HG03103 (cell line): ENCODE measurements around the gene MTHFSD.

Source experiments
- ATAC-seq: cut with Tn5 transposase; IDR thresholded peaks from one replicate; pipeline ENCODE4 v1.9.1; 2021; ENCODE audit warnings: low read depth; ENCODE audit not compliant: unreplicated experiment

MTHFSD gene

GRCh38 chr16:86494039-86494564 is 60.9 kb downstream of the MTHFSD start:
- no peak for ATAC-seq

DNA sequence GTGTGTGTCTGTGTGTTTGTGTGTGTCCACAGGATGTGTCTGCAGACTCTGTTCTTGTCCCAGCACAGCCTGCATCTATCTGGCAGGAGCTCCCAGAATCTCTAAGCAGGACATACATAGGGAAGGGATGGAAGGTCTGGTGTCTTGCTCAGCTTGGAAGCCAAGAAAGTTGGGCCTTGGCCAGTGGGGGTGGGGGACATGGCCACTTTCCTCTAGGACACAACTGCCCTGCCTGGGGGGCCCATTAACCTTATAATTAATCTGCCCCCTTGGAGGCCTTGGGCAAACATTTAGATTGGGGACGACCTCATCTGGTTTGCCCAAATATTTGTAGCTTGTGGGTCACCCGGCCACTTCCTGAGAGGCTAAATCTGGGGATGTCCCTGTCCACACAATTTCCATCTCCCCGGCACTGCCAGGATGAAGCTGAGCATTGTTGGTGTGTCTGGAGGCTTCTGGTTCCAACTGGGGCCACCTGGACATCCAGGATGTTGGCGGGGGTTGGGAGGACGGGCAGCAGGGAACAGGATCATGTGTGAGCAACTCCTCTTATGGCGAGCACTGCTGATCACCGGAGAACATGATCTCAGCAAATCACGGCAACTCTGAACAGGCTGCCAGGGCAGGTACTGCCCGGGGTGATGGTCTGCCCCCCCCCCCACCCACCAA is 61.9 kb downstream of the MTHFSD start:
- ATAC-seq: no peak

- ATAC-seq: no peak
These were observed 62.6 kb downstream of the MTHFSD start for GRCh38 chr16:86492267-86492960.

DNA sequence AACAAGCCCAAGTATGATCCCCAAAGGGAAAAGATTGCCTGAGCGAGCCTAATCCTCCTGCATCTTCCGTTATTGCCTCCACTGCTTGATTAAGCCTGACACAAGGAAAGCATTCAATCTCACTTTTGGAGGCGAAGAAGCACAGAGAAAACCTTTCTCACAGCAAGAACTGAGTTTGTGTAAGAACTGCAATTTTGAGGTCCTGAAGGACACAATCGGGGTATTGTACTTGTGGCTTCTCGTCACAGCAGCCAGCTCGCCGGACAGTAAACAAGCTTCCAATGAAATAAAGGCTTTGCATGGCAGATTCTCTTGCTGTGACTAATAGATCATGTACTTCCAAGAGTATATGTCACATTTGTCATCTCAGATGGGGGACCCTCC is 63.4 kb downstream of the MTHFSD start:
- no peak for ATAC-seq

GRCh38 chr16:86490859-86491639 is 64.0 kb downstream of the MTHFSD start:
- no peak for ATAC-seq

- no peak for ATAC-seq
These were observed 69.3 kb downstream of the MTHFSD start for GRCh38 chr16:86485746-86486145.

DNA sequence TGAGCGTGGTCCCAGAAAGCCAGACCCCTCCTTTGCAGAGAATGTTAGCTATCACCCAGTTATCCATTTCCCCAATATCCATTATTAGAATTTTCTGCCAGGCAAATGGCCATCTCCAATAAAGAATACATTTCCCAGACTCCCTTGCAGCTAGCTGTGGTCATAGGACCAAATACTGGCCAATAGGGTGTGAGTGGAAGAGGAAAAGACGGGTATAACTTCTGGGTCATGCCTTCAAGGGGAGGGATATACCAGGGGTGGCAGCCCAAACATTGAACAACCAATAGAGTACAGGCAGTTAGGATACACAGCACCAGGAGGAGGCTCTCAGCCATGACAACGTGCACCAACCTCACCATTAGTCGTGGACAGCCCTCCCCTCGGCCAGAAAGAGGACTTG is 70.8 kb downstream of the MTHFSD start:
- no peak for ATAC-seq

- no peak for ATAC-seq
These were observed 73.4 kb downstream of the MTHFSD start for GRCh38 chr16:86481607-86482006.

DNA sequence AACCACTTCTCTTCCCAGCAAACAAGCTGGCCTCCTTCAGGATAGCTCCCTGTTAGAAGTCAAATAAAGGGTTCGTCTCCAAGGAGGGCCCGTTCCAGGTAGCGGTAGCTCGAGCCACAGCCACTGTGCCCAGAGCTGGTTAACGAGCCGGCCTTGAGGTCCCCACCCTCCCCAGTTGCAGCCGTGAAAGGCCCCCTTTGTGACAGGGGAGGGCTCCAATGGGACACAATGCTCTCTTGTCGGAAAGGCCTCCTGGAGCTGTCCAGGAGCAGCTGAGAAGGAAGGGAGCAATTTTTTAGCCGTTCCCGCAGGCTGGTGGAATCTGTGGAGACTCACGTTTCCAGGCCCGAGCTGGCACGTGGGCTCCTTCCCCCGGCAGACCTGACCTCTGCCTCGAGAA is 74.6 kb downstream of the MTHFSD start:
- ATAC-seq: no peak
